Endothelial cell of umbilical vein (primary cell): Measurements from ENCODE around the gene SLC9A9. TPM values are rescaled to one million over a fixed set of nuclear protein-coding genes. Genes with fewer than 3 reads are reported as not detected.

Experiments
- BruUV-seq: library from RNA; stranded (reverse); fragments of 400-500 nt; replicated peaks from 2 replicates; lab custom pipeline; 2021; lab: Mats Ljungman, UMichigan
- CTCF ChIA-PET: fragments of 300-600, 350-600 bp; sonication (Branson Sonifier 250); formaldehyde crosslinking; loops from one replicate; lab custom pipeline; 2021; ENCODE audit warnings: antibody characterized with exemption, inconsistent platforms; lab: Charles Lee
- POLR2A ChIA-PET: fragments of 300-600, 350-600 bp; sonication (Branson Sonifier 250); formaldehyde crosslinking; loops from one replicate; lab custom pipeline; 2021; ENCODE audit warnings: antibody characterized with exemption, inconsistent platforms; lab: Charles Lee
- DNase-seq: peaks from one replicate; pipeline ENCODE4 v3.0.0-alpha.2; 2011; ENCODE audit warnings: low read depth, low spot score
- FAIRE-seq: peaks from 2 replicates; lab custom pipeline; 2011; peaks lifted over from hg19 to GRCh38; lab: Jason Lieb, UNC
- H2AFZ ChIP-seq: 2 replicates; pipeline ENCODE4 v1.6.0; 2012; ENCODE audit warnings: low read depth, low read length, control low read depth, inconsistent platforms
- H3K27ac ChIP-seq: 2 replicates; pipeline ENCODE4 v1.5.1; 2011; ENCODE audit warnings: low read depth, mild to moderate bottlenecking, control low read depth, low read length, moderate library complexity; ENCODE audit not compliant: insufficient read depth
- H3K27me3 ChIP-seq, 2 experiments: 2 replicates each; pipeline versions ENCODE4 v1.6.0 to v1.6.1; 2011; ENCODE audit warnings: low read length in 2 of 2, mixed read lengths in 1 of 2; ENCODE audit not compliant: control insufficient read depth in 2 of 2, insufficient read depth in 2 of 2
- H3K36me3 ChIP-seq, 2 experiments: 2 replicates in 1 of 2; 3 replicates in 1 of 2; pipeline ENCODE4 v1.5.1; 2011; ENCODE audit warnings: low read length in 2 of 2, mild to moderate bottlenecking in 1 of 2, moderate library complexity in 1 of 2; ENCODE audit not compliant: control insufficient read depth in 2 of 2, insufficient read depth in 2 of 2; ENCODE audit errors: extremely low read depth in 1 of 2
- H3K4me1 ChIP-seq: 3 replicates; pipeline ENCODE4 v1.5.1; 2011; ENCODE audit warnings: mild to moderate bottlenecking, low read length; ENCODE audit not compliant: control insufficient read depth, insufficient read depth; ENCODE audit errors: extremely low read depth
- H3K4me2 ChIP-seq: 2 replicates; pipeline ENCODE4 v1.6.1; 2011; ENCODE audit warnings: low read length, control low read depth, mixed read lengths; ENCODE audit not compliant: insufficient read depth
- H3K4me3 ChIP-seq, 3 experiments: fragments of 200-600 bp in 1 of 3; sonication (generic), shearing (Covaris generic) in 1 of 3; replicated peaks in 1 of 3; 2 replicates each; pipeline ENCODE4 v1.5.1; 2011 to 2016; ENCODE audit warnings: control low read depth in 3 of 3, low read length in 3 of 3, mild to moderate bottlenecking in 2 of 3, inconsistent platforms in 1 of 3, low read depth in 1 of 3, moderate library complexity in 1 of 3; ENCODE audit not compliant: insufficient read depth in 1 of 3
- H3K79me2 ChIP-seq: 2 replicates; pipeline ENCODE4 v1.6.0; 2012; ENCODE audit warnings: low read length, inconsistent platforms; ENCODE audit not compliant: control insufficient read depth, insufficient read depth
- H3K9ac ChIP-seq: replicated peaks from 2 replicates; pipeline ENCODE3; 2011; ENCODE audit warnings: low read length, control low read depth; ENCODE audit not compliant: insufficient read depth; ENCODE audit errors: extremely low read depth
- H3K9me1 ChIP-seq: replicated peaks from 3 replicates; pipeline ENCODE4 v1.6.0; 2011; ENCODE audit warnings: mild to moderate bottlenecking, low read length; ENCODE audit not compliant: control insufficient read depth, insufficient read depth; ENCODE audit errors: extremely low read depth
- H3K9me3 ChIP-seq: replicated peaks from 2 replicates; pipeline ENCODE4 v1.5.1; 2012; ENCODE audit warnings: low read length, inconsistent platforms; ENCODE audit not compliant: control insufficient read depth, insufficient read depth
- H4K20me1 ChIP-seq: replicated peaks from 2 replicates; pipeline ENCODE3; 2011; ENCODE audit warnings: mild to moderate bottlenecking, low read length; ENCODE audit not compliant: control insufficient read depth, insufficient read depth; ENCODE audit errors: extremely low read depth
- CTCF ChIP-seq, 2 donors: IDR thresholded peaks; 1 replicate in 1 of 2; 2 replicates in 1 of 2; pipeline ENCODE4 v1.5.1; 2011; ENCODE audit warnings: low read length in 2 of 2, mild to moderate bottlenecking in 2 of 2, moderate library complexity in 2 of 2, control low read depth in 1 of 2, inconsistent platforms in 1 of 2, low read depth in 1 of 2; ENCODE audit not compliant: insufficient read depth in 1 of 2; ENCODE audit errors: extremely low read depth in 1 of 2
- EZH2 ChIP-seq: IDR thresholded peaks from 2 replicates; pipeline ENCODE4 v1.6.1; 2012; ENCODE audit warnings: borderline replicate concordance, low read depth, mild to moderate bottlenecking, moderate library complexity, low read length, inconsistent platforms; ENCODE audit not compliant: severe bottlenecking
- FOS ChIP-seq: IDR thresholded peaks from 2 replicates; pipeline ENCODE4 v1.6.1; 2011; ENCODE audit warnings: mild to moderate bottlenecking, low read length, moderate library complexity, borderline replicate concordance; ENCODE audit not compliant: insufficient read depth
- GATA2 ChIP-seq: IDR thresholded peaks from 2 replicates; pipeline ENCODE4 v1.7.0; 2011; ENCODE audit warnings: low read depth, mild to moderate bottlenecking, moderate library complexity, mixed read lengths, low read length; ENCODE audit not compliant: insufficient read length, insufficient read depth
- JUN ChIP-seq: IDR thresholded peaks from 2 replicates; pipeline ENCODE4 v1.6.1; 2011; ENCODE audit warnings: borderline replicate concordance, low read depth; ENCODE audit not compliant: insufficient read length, insufficient read depth
- MAX ChIP-seq: IDR thresholded peaks from 2 replicates; pipeline ENCODE4 v1.6.1; 2011; ENCODE audit not compliant: insufficient read depth, insufficient read length
- MYC ChIP-seq: IDR thresholded peaks from one replicate; pipeline ENCODE4 v1.6.1; 2011; ENCODE audit warnings: mild to moderate bottlenecking, low read depth, low read length
- POLR2A ChIP-seq: IDR thresholded peaks from 2 replicates; pipeline ENCODE4 v1.6.1; 2012; ENCODE audit warnings: low read depth, mild to moderate bottlenecking, control low read depth, low read length
- POLR2AphosphoS5 ChIP-seq: IDR thresholded peaks from 2 replicates; pipeline ENCODE4 v1.6.1; 2012; ENCODE audit warnings: low read depth, mild to moderate bottlenecking, control low read depth, low read length, moderate library complexity; ENCODE audit not compliant: insufficient read depth
- dilution Hi-C: fragments of 300-500 bp; cut with MboI; formaldehyde crosslinking; loops from one replicate; pipeline ENCODE4 v1.15.0; 2019; ENCODE audit warnings: low sequenced_read_pairs; ENCODE audit not compliant: extremely low pct_ligation_motif_present
- intact Hi-C: fragments of 100-400 bp; cut with micrococcal nuclease; formaldehyde crosslinking; loops from one replicate; pipeline ENCODE4 v1.10.0; 2022
- polyA plus RNA-seq, 4 experiments: library from polyadenylated mRNA; depleted of rRNA in 3 of 4; stranded (reverse) in 3 of 4; unstranded in 1 of 4; fragments of >200 nt; gene quantifications; 2 replicates each; pipeline versions ENCODE4 v1.2.1 to v1.2.3, GENCODE V29; 2011 to 2012; ENCODE audit warnings: missing spikeins in 1 of 4
- total RNA-seq: library from RNA; stranded (reverse); gene quantifications from 2 replicates; pipeline ENCODE4 v1.2.3, GENCODE V29; 2021

Gene SLC9A9
- total and polyA plus RNA-seq, 2 donors (not counting 3 experiments of a cell fraction or from before 2014, with no cell fraction given): 1.5 to 1.8 TPM

DNA sequence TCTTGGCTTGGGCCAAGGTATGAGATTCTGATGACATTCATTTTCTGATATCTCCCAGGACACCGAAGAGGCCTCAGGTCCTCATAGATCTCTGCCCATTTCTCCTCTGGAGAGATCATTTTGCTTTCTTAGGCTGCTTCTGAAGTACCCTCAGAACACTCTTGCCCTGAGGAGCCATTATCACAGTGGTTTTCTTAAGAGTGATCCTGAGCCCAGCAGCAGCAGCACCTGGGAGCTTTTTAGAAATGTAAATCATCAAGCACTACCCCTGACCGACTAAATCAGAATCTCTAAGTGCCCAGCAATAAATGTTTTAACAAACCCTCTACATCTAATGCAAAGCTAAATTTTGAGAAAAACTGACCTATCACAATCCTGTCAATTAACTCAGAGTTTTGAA is 40.6 kb upstream of the SLC9A9 start:
- dilution Hi-C loops: no loop called here
- H3K27ac ChIP-seq: no peak overlapping the region
- no peaks in the 10 kb centered on the region for H3K79me2 ChIP-seq
- no peaks in the 10 kb centered on the region for H3K27me3 ChIP-seq
- no peaks in the 10 kb centered on the region for H3K9me1 ChIP-seq
- no peak overlapping the region for H2AFZ ChIP-seq
- BruUV-seq: no TSS peak
- TF ChIP-seq FOS (no peak), POLR2A (no peak), MAX (no peak), EZH2 (no peak), POLR2AphosphoS5 (no peak), CTCF (IDR thresholded peaks at IDR 0.05; ENCODE audit: extremely low read depth in 1 of 2, insufficient read depth in 1 of 2, low read depth in 1 of 2, low read length in 2 of 2) (no peak), MYC (no peak), GATA2 (no peak), JUN (no peak)
- ChIA-PET POLR2A (no interaction called here), CTCF (no interaction called here)
- H3K9ac ChIP-seq: no peak overlapping the region
- H4K20me1 ChIP-seq: no peaks in the 10 kb centered on the region
- no peak overlapping the region for H3K4me2 ChIP-seq
- no peak overlapping the region for H3K4me3 ChIP-seq
- intact Hi-C loops: loop anchor here (5.0 kb wide), 2 partner anchors 83 to 112 kb away; partner anchors contain the start of gene DIPK2A
- no peaks in the 10 kb centered on the region for H3K4me1 ChIP-seq
- H3K36me3 ChIP-seq: no peaks in the 10 kb centered on the region
- FAIRE-seq: no peak
- no peaks in the 10 kb centered on the region for H3K9me3 ChIP-seq
- DNase-seq: no peak
